Gastrocnemius medialis (tissue), 4 donors: ENCODE measurements around the gene CPPED1. TPM values are rescaled to one million over a fixed set of nuclear protein-coding genes. Genes with fewer than 3 reads are reported as not detected.

ENCODE experiments used
- ATAC-seq, 2 donors: fragments of 150-250 bp; one replicate each; pipeline ENCODE4 v1.9.1; 2016
- DNase-seq, 2 donors: peaks; one replicate each; pipeline ENCODE4 v3.0.0-alpha.2; 2019
- H3K27ac ChIP-seq, 4 donors: fragments of 200-600 bp; sonication (generic); 1 replicate in 1 of 4; 2 replicates in 3 of 4; pipeline ENCODE4 v1.5.1; 2016 to 2018; ENCODE audit warnings: mild to moderate bottlenecking in 2 of 4, moderate library complexity in 1 of 4
- H3K27me3 ChIP-seq, 3 donors: fragments of 200-600 bp; sonication (generic) in 2 of 3; 1 replicate in 1 of 3; 2 replicates in 2 of 3; pipeline versions ENCODE4 v1.5.1 to v1.6.0; 2016 to 2019; ENCODE audit warnings: mild to moderate bottlenecking in 1 of 3, moderate library complexity in 1 of 3
- H3K36me3 ChIP-seq, 2 donors: fragments of 200-600 bp; sonication (generic) in 1 of 2; one replicate each; pipeline ENCODE4 v1.5.1; 2017 to 2018
- H3K4me1 ChIP-seq, 2 donors: fragments of 200-600 bp; sonication (generic) in 1 of 2; one replicate each; pipeline ENCODE4 v1.5.1; 2016 to 2017; ENCODE audit warnings: mild to moderate bottlenecking in 2 of 2
- H3K4me3 ChIP-seq, 4 donors: fragments of 200-600 bp; sonication (generic) in 3 of 4; 1 replicate in 1 of 4; 2 replicates in 3 of 4; pipeline ENCODE4 v1.5.1; 2016 to 2019; ENCODE audit warnings: mild to moderate bottlenecking in 2 of 4
- H3K9me3 ChIP-seq, 3 donors: fragments of 200-600 bp; sonication (generic) in 2 of 3; 1 replicate in 1 of 3; 2 replicates in 2 of 3; pipeline ENCODE4 v1.5.1; 2016 to 2019
- POLR2A ChIP-seq, 2 donors: fragments of 450-650 bp; IDR thresholded peaks; one replicate each; pipeline ENCODE4 v1.6.1; 2017; ENCODE audit warnings: antibody characterized with exemption in 2 of 2, mild to moderate bottlenecking in 2 of 2, moderate library complexity in 2 of 2
- in situ Hi-C, 4 donors: fragments of 200-750 bp; cut with MboI; loops; one replicate each; pipeline versions ENCODE4 v1.15.0 to v1.8.0; 2017; ENCODE audit warnings: low sequenced_read_pairs in 4 of 4
- intact Hi-C: fragments of 100-400 bp; cut with DNase I; formaldehyde crosslinking; loops from one replicate; pipeline ENCODE4 v1.15.1; 2023; ENCODE audit warnings: low total_unique reads
- total RNA-seq, 4 donors: library from RNA; depleted of rRNA; stranded (reverse); fragments of >200 nt; gene quantifications; one replicate each; pipeline versions ENCODE4 v1.1.0 to v1.2.3, GENCODE V29; 2016
- TF ChIP-seq, protein P1 (sequence below), 5 experiments: fragments of 450-650 bp in 3 of 5; fragments of 200-600 bp in 2 of 5; sonication (generic) in 2 of 5; IDR thresholded peaks in 4 of 5; conservative IDR thresholded peaks in 1 of 5; 1 replicate in 4 of 5; 2 replicates in 1 of 5; pipeline ENCODE4 v1.5.1; 2016 to 2019; ENCODE audit warnings: antibody characterized with exemption in 5 of 5, mild to moderate bottlenecking in 3 of 5, moderate library complexity in 3 of 5

CPPED1 gene
- total RNA-seq, 4 donors from 2014 or later = 2.8 to 8.7 (median 6.6) TPM

DNA sequence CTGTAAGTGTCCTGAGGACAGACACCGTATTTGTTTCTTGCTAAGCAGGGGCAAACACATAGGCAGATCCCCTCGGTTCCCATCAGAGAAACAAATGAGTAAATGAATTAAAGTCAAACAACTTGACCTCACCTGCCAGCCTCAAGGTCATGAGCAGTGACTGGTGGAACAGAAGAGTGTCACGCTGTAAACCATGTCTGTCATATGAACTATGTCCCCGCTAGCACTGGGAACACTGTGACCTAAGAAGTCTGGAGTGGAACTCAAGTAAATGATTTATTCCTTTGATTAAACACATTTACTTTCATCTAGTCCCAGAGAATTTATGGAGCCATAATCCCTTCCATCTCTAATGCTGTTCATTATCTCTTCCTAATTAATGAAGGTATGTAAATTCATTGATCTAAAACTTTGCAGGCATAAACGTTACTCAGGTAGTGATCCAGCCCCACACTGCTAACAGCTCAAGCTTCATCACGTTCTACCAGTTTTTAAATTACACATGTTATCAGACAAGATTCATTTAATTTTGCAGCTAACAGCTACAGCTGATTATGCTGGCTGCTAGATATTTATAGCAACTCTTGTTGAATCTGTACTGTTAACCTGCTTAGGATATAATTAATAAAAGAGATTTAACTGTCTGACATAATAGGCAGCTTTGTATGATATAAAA lies 38.7 kb downstream of the CPPED1 start:
- no peaks in the 10 kb centered on the region for H3K36me3 ChIP-seq
- H3K9me3 ChIP-seq = no peaks in the 10 kb centered on the region
- no peaks in the 10 kb centered on the region for H3K4me1 ChIP-seq
- no peak overlapping the region for H3K27ac ChIP-seq
- no peak for DNase-seq
- no peaks in the 10 kb centered on the region for H3K27me3 ChIP-seq
- in situ Hi-C loops (loop anchor here in 1 of 4 donors (25.0 kb wide), 1 partner anchor 103 kb away; no protein-coding TSS in a partner anchor), intact Hi-C loops (no loop called here)
- TF ChIP-seq POLR2A (IDR thresholded peaks at IDR 0.05) = no peak
- ATAC-seq = no peak
- no peak overlapping the region for H3K4me3 ChIP-seq

DNA sequence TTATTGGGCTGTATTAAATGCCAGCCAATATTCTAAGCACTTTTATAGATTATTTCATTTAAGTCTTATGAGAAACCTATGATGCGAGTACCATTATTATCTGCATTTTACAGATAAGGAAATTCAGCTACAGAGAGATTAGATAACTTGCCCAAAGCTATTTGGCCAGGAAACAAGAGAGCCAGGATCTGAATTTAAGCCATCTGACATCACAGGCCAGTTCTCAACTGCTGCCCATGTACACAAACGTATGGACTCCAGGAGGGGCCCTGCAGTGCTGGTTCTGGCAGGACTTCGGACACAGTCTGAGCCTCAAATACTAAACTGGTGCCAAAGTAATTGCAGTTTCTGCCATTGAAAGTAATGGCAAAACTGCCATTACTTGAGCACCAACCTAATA lies 40.2 kb downstream of the CPPED1 start:
- no peak overlapping the region for H3K4me3 ChIP-seq
- in situ Hi-C loops = loop anchor here in 1 of 4 donors (25.0 kb wide), 1 partner anchor 101 kb away; no protein-coding TSS in a partner anchor
- no peaks in the 10 kb centered on the region for H3K9me3 ChIP-seq
- DNase-seq (no peak), ATAC-seq (no peak)
- intact Hi-C loops = no loop called here
- H3K4me1 ChIP-seq = no peaks in the 10 kb centered on the region
- no peak overlapping the region for H3K27ac ChIP-seq
- no peaks in the 10 kb centered on the region for H3K36me3 ChIP-seq
- no peak for TF ChIP-seq POLR2A (IDR thresholded peaks at IDR 0.05)
- TF ChIP-seq, protein P1, sequence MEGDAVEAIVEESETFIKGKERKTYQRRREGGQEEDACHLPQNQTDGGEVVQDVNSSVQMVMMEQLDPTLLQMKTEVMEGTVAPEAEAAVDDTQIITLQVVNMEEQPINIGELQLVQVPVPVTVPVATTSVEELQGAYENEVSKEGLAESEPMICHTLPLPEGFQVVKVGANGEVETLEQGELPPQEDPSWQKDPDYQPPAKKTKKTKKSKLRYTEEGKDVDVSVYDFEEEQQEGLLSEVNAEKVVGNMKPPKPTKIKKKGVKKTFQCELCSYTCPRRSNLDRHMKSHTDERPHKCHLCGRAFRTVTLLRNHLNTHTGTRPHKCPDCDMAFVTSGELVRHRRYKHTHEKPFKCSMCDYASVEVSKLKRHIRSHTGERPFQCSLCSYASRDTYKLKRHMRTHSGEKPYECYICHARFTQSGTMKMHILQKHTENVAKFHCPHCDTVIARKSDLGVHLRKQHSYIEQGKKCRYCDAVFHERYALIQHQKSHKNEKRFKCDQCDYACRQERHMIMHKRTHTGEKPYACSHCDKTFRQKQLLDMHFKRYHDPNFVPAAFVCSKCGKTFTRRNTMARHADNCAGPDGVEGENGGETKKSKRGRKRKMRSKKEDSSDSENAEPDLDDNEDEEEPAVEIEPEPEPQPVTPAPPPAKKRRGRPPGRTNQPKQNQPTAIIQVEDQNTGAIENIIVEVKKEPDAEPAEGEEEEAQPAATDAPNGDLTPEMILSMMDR (IDR thresholded peaks at IDR 0.05 in 4 of 5, conservative IDR thresholded peaks at IDR 0.05 in 1 of 5) = no peak
- H3K27me3 ChIP-seq = no peaks in the 10 kb centered on the region

DNA sequence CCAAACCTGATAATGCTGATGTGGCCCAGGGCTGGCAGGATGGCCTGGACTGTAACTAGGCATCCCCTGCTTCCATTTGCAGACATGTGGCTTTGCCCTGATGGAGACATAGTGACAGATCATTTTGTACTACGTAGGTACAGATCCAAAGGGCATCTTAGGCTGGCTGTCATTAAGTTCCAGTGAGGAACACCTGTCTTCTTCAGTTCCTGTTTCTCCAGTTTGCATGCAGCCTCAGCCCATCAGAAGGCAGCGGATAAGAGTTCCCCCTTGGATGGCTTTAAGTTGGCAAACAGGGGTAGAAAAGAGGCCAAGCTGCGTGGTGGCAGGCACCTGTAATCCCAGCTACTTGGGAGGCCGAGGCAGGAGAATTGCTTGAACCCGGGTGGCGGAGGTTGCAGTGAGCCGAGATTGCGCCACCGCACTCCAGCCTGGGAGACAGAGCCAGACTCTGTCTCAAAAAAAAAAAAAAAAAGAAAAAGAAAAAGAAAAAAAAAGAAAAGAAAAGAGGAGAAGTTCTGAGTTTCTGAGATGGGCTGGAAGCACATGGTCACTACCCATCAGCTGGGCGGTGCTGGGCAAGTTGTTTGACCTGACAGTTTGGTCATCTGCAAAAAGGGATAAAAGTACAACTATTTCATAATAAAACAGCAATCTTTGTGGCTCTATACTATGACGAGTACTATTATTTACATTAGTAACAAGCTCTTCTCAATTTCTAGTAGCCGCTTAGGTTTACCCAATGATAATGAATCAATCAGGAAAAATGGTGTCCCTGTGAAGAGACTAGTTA lies 42.7 kb downstream of the CPPED1 start:
- Histone ChIP-seq H3K36me3 (no peaks in the 10 kb centered on the region), H3K9me3 (no peaks in the 10 kb centered on the region), H3K4me1 (no peaks in the 10 kb centered on the region), H3K27ac (no peak overlapping the region), H3K4me3 (no peak overlapping the region), H3K27me3 (no peaks in the 10 kb centered on the region)
- TF ChIP-seq, protein P1 (IDR thresholded peaks at IDR 0.05 in 4 of 5, conservative IDR thresholded peaks at IDR 0.05 in 1 of 5) = no peak
- TF ChIP-seq POLR2A (IDR thresholded peaks at IDR 0.05) = no peak
- intact Hi-C loops (no loop called here), in situ Hi-C loops (loop anchor here in 1 of 4 donors (25.0 kb wide), 1 partner anchor 99 kb away; no protein-coding TSS in a partner anchor)
- no peak for ATAC-seq
- no peak for DNase-seq

DNA sequence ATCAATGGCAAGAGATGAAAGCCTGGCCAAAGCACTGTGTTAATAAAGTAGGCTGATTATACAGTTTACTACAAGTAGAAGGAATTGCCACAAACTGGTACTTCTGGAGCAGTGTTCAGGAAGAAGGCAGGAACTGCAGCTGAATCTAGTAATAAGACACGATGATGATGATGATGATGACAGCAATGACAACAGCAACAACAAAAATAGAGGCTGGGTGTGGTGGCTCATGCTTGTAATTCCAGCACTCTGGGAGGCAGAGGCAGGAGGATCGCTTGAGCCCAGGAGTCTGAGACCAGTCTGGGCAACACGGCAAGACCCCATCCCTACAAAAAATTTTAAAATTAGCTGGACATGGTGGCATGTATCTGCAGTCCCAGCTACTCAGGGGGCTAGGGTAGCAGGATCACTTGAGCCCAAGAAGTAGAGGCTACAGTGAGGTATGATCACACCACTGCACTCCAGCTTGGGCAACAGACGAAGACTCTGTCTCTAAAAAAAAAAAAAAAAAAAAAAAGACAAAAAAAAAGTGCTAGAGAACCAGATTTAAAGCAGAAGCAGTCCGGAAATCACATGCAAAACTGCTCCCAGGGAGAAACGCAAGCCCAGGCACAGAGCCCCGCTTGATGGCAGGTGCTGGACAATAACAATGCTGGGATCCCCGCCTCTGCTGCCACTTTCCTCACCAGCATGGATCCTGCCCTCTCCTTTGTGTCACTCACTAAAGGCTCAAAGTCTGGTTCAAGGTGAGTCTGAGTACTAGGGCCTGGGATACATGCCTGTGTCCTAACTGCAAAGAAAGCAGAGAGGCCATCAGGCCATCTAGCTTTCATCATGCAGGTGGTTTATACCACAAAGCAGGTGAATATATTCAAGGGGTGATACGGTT lies 44.8 kb downstream of the CPPED1 start:
- DNase-seq (no peak), ATAC-seq (no peak)
- no peak overlapping the region for H3K27ac ChIP-seq
- intact Hi-C loops = no loop called here
- H3K36me3 ChIP-seq = no peaks in the 10 kb centered on the region
- no peak overlapping the region for H3K4me3 ChIP-seq
- no peaks in the 10 kb centered on the region for H3K9me3 ChIP-seq
- in situ Hi-C loops = loop anchor here in 1 of 4 donors (25.0 kb wide), 1 partner anchor 97 kb away; no protein-coding TSS in a partner anchor
- no peaks in the 10 kb centered on the region for H3K4me1 ChIP-seq
- H3K27me3 ChIP-seq = no peaks in the 10 kb centered on the region
- TF ChIP-seq POLR2A (IDR thresholded peaks at IDR 0.05) = no peak
- TF ChIP-seq, protein P1 (IDR thresholded peaks at IDR 0.05 in 4 of 5, conservative IDR thresholded peaks at IDR 0.05 in 1 of 5) = no peak
